Measurements from ENCODE around the gene DNER.

DNA sequence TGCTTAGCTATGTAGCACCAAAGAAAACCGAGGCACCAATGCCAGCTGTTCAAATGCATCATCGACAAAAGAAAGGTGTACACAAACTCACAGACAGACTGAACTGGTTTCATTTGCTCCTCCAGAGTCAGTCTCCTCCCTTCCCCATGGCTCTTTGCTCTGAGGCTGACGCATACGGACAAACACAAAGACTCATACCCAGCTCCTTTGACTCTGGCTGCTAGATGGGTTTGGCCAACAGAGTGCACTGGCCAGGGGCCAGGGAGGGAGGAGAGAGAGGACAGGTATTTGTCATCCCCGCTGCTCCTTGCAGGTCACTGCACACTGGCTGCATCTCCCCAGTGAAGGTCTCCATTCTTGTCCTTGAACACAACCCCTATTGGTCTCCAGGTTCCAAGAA lies 40.7 kb downstream of the DNER start:
- TF ChIP-seq EZH2 (IDR thresholded peaks at IDR 0.05; ENCODE audit: insufficient read depth, poor library complexity, severe bottlenecking) (no peak), EZH2phosphoT487 (IDR thresholded peaks at IDR 0.05; ENCODE audit: insufficient read depth, low read depth) (no peak)

Measured in GM23248 (cell line).